H9 (cell line): ENCODE results near the gene TFF2. TPM values are rescaled to one million over a fixed set of nuclear protein-coding genes. Genes with fewer than 3 reads are reported as not detected.

ENCODE experiments used
- DNase-seq: peaks from one replicate; pipeline ENCODE4 v3.0.0-alpha.2; 2017
- H2AFZ ChIP-seq: one replicate; pipeline ENCODE4 v1.6.1; 2013; ENCODE audit warnings: mild to moderate bottlenecking, low read length, control low read depth, moderate library complexity
- H2AK5ac ChIP-seq: 2 replicates; pipeline ENCODE4 v1.6.1; 2013; ENCODE audit warnings: low read length, control low read depth, mixed read lengths; ENCODE audit not compliant: insufficient read length
- H2BK120ac ChIP-seq: one replicate; pipeline ENCODE4 v1.6.1; 2013; ENCODE audit warnings: low read depth, mild to moderate bottlenecking, low read length, control low read depth, inconsistent platforms; ENCODE audit not compliant: poor library complexity, severe bottlenecking
- H2BK12ac ChIP-seq: 2 replicates; pipeline ENCODE4 v1.6.1; 2013; ENCODE audit warnings: low read length, control low read depth, mixed read lengths, low read depth; ENCODE audit not compliant: insufficient read length
- H2BK15ac ChIP-seq: 2 replicates; pipeline ENCODE4 v1.6.1; 2013; ENCODE audit warnings: low read depth, low read length, control low read depth
- H2BK20ac ChIP-seq: one replicate; pipeline ENCODE4 v1.6.1; 2013; ENCODE audit warnings: low read depth, mild to moderate bottlenecking, low read length, control low read depth, inconsistent platforms; ENCODE audit not compliant: poor library complexity, severe bottlenecking
- H2BK5ac ChIP-seq: 2 replicates; pipeline ENCODE4 v1.6.1; 2013; ENCODE audit warnings: low read length, control low read depth, mixed read lengths; ENCODE audit not compliant: insufficient read length
- H3K14ac ChIP-seq: 2 replicates; pipeline ENCODE4 v1.6.1; 2013; ENCODE audit warnings: low read length, control low read depth; ENCODE audit not compliant: insufficient read depth
- H3K18ac ChIP-seq: 2 replicates; pipeline ENCODE4 v1.6.1; 2013; ENCODE audit warnings: low read depth, mild to moderate bottlenecking, mixed read lengths, low read length, control low read depth; ENCODE audit not compliant: insufficient read length
- H3K23ac ChIP-seq: 2 replicates; pipeline ENCODE4 v1.6.1; 2013; ENCODE audit warnings: low read length, control low read depth, mixed read lengths, low read depth; ENCODE audit not compliant: insufficient read length
- H3K23me2 ChIP-seq: 2 replicates; pipeline ENCODE4 v1.6.1; 2013; ENCODE audit warnings: low read depth, mild to moderate bottlenecking, mixed read lengths, low read length, control low read depth; ENCODE audit not compliant: insufficient read length, poor library complexity, severe bottlenecking
- H3K27ac ChIP-seq: 2 replicates; pipeline ENCODE4 v1.5.1; 2013; ENCODE audit warnings: low read length, control low read depth, mixed read lengths, low read depth; ENCODE audit not compliant: insufficient read length
- H3K27me3 ChIP-seq: 2 replicates; pipeline ENCODE4 v1.6.1; 2013; ENCODE audit warnings: low read length, control low read depth, inconsistent platforms; ENCODE audit not compliant: insufficient read depth
- H3K4ac ChIP-seq: 2 replicates; pipeline ENCODE4 v1.6.1; 2013; ENCODE audit warnings: low read depth, mild to moderate bottlenecking, control low read depth, inconsistent platforms, low read length, moderate library complexity
- H3K4me1 ChIP-seq: 2 replicates; pipeline ENCODE4 v1.6.1; 2013; ENCODE audit warnings: low read length, control low read depth, inconsistent platforms; ENCODE audit not compliant: insufficient read depth
- H3K4me2 ChIP-seq: 2 replicates; pipeline ENCODE4 v1.6.1; 2013; ENCODE audit warnings: low read length, control low read depth, mixed read lengths; ENCODE audit not compliant: insufficient read length, insufficient read depth
- H3K56ac ChIP-seq: 2 replicates; pipeline ENCODE4 v1.6.1; 2013; ENCODE audit warnings: low read depth, mild to moderate bottlenecking, mixed read lengths, low read length, control low read depth; ENCODE audit not compliant: insufficient read length
- H3K79me1 ChIP-seq: 2 replicates; pipeline ENCODE4 v1.6.1; 2013; ENCODE audit warnings: low read depth, mild to moderate bottlenecking, moderate library complexity, low read length, control low read depth, inconsistent platforms; ENCODE audit not compliant: insufficient read depth, poor library complexity, severe bottlenecking
- H3K79me2 ChIP-seq: 2 replicates; pipeline ENCODE4 v1.6.1; 2013; ENCODE audit warnings: low read length, control low read depth, inconsistent platforms; ENCODE audit not compliant: insufficient read depth
- H3K9ac ChIP-seq: 2 replicates; pipeline ENCODE4 v1.6.1; 2013; ENCODE audit warnings: low read length, control low read depth, mixed read lengths; ENCODE audit not compliant: insufficient read length; ENCODE audit errors: extremely low read depth
- H3K9me3 ChIP-seq: one replicate; pipeline ENCODE4 v1.6.1; 2013; ENCODE audit warnings: low read depth, low read length, inconsistent platforms; ENCODE audit not compliant: control insufficient read depth
- H3T11ph ChIP-seq: one replicate; pipeline ENCODE4 v1.6.1; 2013; ENCODE audit warnings: mild to moderate bottlenecking, low read length, control low read depth, inconsistent platforms
- H4K20me1 ChIP-seq: one replicate; pipeline ENCODE4 v1.6.1; 2013; ENCODE audit not compliant: control insufficient read depth, insufficient read length, insufficient read depth
- H4K5ac ChIP-seq: 2 replicates; pipeline ENCODE4 v1.6.1; 2013; ENCODE audit warnings: low read depth, mild to moderate bottlenecking, mixed read lengths, low read length, control low read depth; ENCODE audit not compliant: insufficient read length
- H4K8ac ChIP-seq: replicated peaks from 2 replicates; pipeline ENCODE4 v1.6.1; 2013; ENCODE audit warnings: low read length, control low read depth, mixed read lengths, low read depth; ENCODE audit not compliant: insufficient read length
- H4K91ac ChIP-seq: 2 replicates; pipeline ENCODE4 v1.6.1; 2013; ENCODE audit warnings: low read depth, mild to moderate bottlenecking, moderate library complexity, mixed read lengths, low read length, control low read depth; ENCODE audit not compliant: insufficient read length
- H3K27ac Mint-ChIP-seq, 3 experiments: 2 replicates in 2 of 3; 3 replicates in 1 of 3; pipeline ENCODE4 v1.8.0; 2020 to 2021; ENCODE audit warnings: mixed read lengths in 3 of 3, mild to moderate bottlenecking in 1 of 3, moderate library complexity in 1 of 3
- H3K27me3 Mint-ChIP-seq: 2 replicates; pipeline ENCODE4 v1.8.0; 2021; ENCODE audit warnings: low read depth, mild to moderate bottlenecking, moderate library complexity, mixed read lengths
- H3K36me3 Mint-ChIP-seq, 3 experiments: 2 replicates in 2 of 3; 3 replicates in 1 of 3; pipeline ENCODE4 v1.8.0; 2020 to 2021; ENCODE audit warnings: low read depth in 3 of 3, mixed read lengths in 3 of 3; ENCODE audit not compliant: insufficient read depth in 1 of 3
- H3K4me1 Mint-ChIP-seq, 2 experiments: 2 replicates each; pipeline ENCODE4 v1.8.0; 2020; ENCODE audit warnings: mixed read lengths in 2 of 2
- H3K4me3 Mint-ChIP-seq, 2 experiments: 2 replicates in 1 of 2; 3 replicates in 1 of 2; pipeline ENCODE4 v1.8.0; 2020 to 2021; ENCODE audit warnings: mild to moderate bottlenecking in 2 of 2, mixed read lengths in 2 of 2, moderate library complexity in 1 of 2
- H3K9me3 Mint-ChIP-seq, 2 experiments: 2 replicates in 1 of 2; 3 replicates in 1 of 2; pipeline ENCODE4 v1.8.0; 2020; ENCODE audit warnings: mild to moderate bottlenecking in 2 of 2, mixed read lengths in 2 of 2, moderate library complexity in 1 of 2
- CTCF ChIP-seq: fragments of 200-600 bp; sonication (generic); conservative IDR thresholded peaks from 3 replicates; pipeline ENCODE4 v1.8.0; 2021; ENCODE audit warnings: antibody characterized with exemption, mild to moderate bottlenecking
- WGBS: extraction: QIAGEN DNeasy Blood & Tissue Kit; methylation state at CpG from one replicate; pipeline ENCODE4 v1.1.7; 2013; ENCODE audit warnings: missing lambda C conversion rate, low lambda C conversion rate, mixed read lengths; ENCODE audit not compliant: insufficient read length; ENCODE audit errors: extremely low coverage; 5-methylcytosine and 5-hydroxymethylcytosine counted together
- total RNA-seq: library from RNA; stranded (reverse); gene quantifications from 2 replicates; pipeline ENCODE4 v1.2.1, GENCODE V29; 2021

TFF2 gene
- total RNA-seq, 1 experiment from 2014 or later = not detected

- H3K23me2 ChIP-seq = no peaks in the 10 kb centered on the region
- no peak for DNase-seq
- H4K8ac ChIP-seq = no peak overlapping the region
- no peak overlapping the region for H3K14ac ChIP-seq
- no peaks in the 10 kb centered on the region for H3K9me3 ChIP-seq
- no peak overlapping the region for H2BK120ac ChIP-seq
- H3K27me3 ChIP-seq = no peaks in the 10 kb centered on the region
- H3K4me1 ChIP-seq = no peaks in the 10 kb centered on the region; the same call in 1 of the 2 replicates
- no peaks in the 10 kb centered on the region for H4K20me1 ChIP-seq
- H2AK5ac ChIP-seq = no peak overlapping the region
- peaks cover 0 to 2% of the 10 kb centered on the region in 2 experiments; a peak in 1 of 4 replicates for H3K4me1 Mint-ChIP-seq
- H3K79me2 ChIP-seq = no peaks in the 10 kb centered on the region
- no peak overlapping the region for H3K23ac ChIP-seq
- no peak overlapping the region for H3K56ac ChIP-seq
- H2BK20ac ChIP-seq = no peak overlapping the region
- H3K9me3 Mint-ChIP-seq = peaks cover 9 to 13% of the 10 kb centered on the region in 2 experiments
- H2BK12ac ChIP-seq = no peak overlapping the region
- H2BK15ac ChIP-seq = no peak overlapping the region
- no peak overlapping the region for H3T11ph ChIP-seq
- H3K4ac ChIP-seq = no peak overlapping the region
- no peak overlapping the region for H2AFZ ChIP-seq
- H3K27me3 Mint-ChIP-seq = peaks cover 5% of the 10 kb centered on the region
- H4K91ac ChIP-seq = no peak overlapping the region
- no peak overlapping the region for H3K4me2 ChIP-seq
- H3K36me3 Mint-ChIP-seq = peaks cover 0 to 5% (median 4%) of the 10 kb centered on the region in 3 experiments; a peak in 5 of 7 replicates
- H3K4me3 Mint-ChIP-seq = no peak overlapping the region
- no peak overlapping the region for H3K18ac ChIP-seq
- no peak overlapping the region for H3K27ac Mint-ChIP-seq
- H2BK5ac ChIP-seq = no peak overlapping the region
- H4K5ac ChIP-seq = no peak overlapping the region
- TF ChIP-seq CTCF = no peak
- WGBS = no CpG with 5 or more reads among the region's 9 CpGs
- H3K27ac ChIP-seq = no peak overlapping the region
- no peaks in the 10 kb centered on the region for H3K79me1 ChIP-seq
- H3K9ac ChIP-seq = no peak overlapping the region
Observed at GRCh38 chr21:42362700-42363099, 11.9 kb upstream of the TFF2 start.
